ENCODE results near the gene LZTR1. TPM values are rescaled to one million over a fixed set of nuclear protein-coding genes. Genes with fewer than 3 reads are reported as not detected.

LZTR1 gene
- total RNA-seq, 1 experiment from 2014 or later, result 40.2 TPM

DNA sequence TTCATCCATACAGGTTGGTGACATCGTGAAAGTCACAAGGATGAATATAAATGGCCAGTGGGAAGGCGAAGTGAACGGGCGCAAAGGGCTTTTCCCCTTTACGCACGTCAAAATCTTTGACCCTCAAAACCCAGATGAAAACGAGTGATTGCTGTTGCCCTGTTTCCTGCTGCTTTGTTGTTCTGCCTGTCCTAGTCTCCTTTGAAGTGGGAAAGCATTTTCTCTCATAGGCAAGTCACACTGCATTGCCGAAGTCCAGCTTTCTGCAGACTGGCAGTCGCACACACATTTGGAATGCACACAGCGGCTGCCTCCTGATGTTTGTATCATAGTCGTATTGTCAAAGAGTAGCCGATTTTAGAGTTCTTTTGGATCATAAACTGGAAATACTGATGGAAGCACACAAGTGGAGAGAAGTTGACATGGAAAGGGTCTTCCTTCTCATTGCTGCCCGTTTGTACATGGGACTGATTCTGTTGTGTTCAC is 32.4 kb upstream of the LZTR1 start:
- no peak for DNase-seq (ENCODE audit: low read depth, low spot score)
- Histone ChIP-seq H3K27me3 (ENCODE audit: control insufficient read depth, insufficient read depth, low read length) (no peaks in the 10 kb centered on the region), H3K4me3 (ENCODE audit: low read depth in 2 of 2, low read length in 2 of 2) (no peak overlapping the region), H3K9me3 (ENCODE audit: control insufficient read depth, insufficient read depth, low read depth, low read length) (no peaks in the 10 kb centered on the region), H3K36me3 (ENCODE audit: control insufficient read depth, insufficient read depth, low read length) (no peaks in the 10 kb centered on the region; the same call in 1 of the 2 replicates), H3K4me1 (ENCODE audit: control insufficient read depth, insufficient read depth, low read length) (peaks cover 47% of the 10 kb centered on the region), H3K27ac (ENCODE audit: low read length) (no peak overlapping the region)
- intact Hi-C loops (cut with micrococcal nuclease; ENCODE audit: unreplicated experiment), result loop anchor here (10.0 kb wide), 1 partner anchor 65 kb away; no protein-coding TSS in a partner anchor
- CTCF ChIA-PET, result no interaction called here
- BruUV-seq (replicated peaks), result no TSS peak
- no peak for ATAC-seq
- POLR2A ChIA-PET, result no interaction called here
- TF ChIP-seq POLR2AphosphoS5 (IDR thresholded peaks at IDR 0.05; ENCODE audit: low read depth, low read length), result no peak
- no peak for TF ChIP-seq TCF7L2 (IDR thresholded peaks at IDR 0.05; ENCODE audit: low read depth, low read length)
- TF ChIP-seq, protein P1, sequence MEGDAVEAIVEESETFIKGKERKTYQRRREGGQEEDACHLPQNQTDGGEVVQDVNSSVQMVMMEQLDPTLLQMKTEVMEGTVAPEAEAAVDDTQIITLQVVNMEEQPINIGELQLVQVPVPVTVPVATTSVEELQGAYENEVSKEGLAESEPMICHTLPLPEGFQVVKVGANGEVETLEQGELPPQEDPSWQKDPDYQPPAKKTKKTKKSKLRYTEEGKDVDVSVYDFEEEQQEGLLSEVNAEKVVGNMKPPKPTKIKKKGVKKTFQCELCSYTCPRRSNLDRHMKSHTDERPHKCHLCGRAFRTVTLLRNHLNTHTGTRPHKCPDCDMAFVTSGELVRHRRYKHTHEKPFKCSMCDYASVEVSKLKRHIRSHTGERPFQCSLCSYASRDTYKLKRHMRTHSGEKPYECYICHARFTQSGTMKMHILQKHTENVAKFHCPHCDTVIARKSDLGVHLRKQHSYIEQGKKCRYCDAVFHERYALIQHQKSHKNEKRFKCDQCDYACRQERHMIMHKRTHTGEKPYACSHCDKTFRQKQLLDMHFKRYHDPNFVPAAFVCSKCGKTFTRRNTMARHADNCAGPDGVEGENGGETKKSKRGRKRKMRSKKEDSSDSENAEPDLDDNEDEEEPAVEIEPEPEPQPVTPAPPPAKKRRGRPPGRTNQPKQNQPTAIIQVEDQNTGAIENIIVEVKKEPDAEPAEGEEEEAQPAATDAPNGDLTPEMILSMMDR (IDR thresholded peaks at IDR 0.05), result no peak
- no peak for TF ChIP-seq SIN3A (IDR thresholded peaks at IDR 0.05; ENCODE audit: borderline replicate concordance, insufficient read depth, low read depth, low read length)
- TF ChIP-seq, protein P2, sequence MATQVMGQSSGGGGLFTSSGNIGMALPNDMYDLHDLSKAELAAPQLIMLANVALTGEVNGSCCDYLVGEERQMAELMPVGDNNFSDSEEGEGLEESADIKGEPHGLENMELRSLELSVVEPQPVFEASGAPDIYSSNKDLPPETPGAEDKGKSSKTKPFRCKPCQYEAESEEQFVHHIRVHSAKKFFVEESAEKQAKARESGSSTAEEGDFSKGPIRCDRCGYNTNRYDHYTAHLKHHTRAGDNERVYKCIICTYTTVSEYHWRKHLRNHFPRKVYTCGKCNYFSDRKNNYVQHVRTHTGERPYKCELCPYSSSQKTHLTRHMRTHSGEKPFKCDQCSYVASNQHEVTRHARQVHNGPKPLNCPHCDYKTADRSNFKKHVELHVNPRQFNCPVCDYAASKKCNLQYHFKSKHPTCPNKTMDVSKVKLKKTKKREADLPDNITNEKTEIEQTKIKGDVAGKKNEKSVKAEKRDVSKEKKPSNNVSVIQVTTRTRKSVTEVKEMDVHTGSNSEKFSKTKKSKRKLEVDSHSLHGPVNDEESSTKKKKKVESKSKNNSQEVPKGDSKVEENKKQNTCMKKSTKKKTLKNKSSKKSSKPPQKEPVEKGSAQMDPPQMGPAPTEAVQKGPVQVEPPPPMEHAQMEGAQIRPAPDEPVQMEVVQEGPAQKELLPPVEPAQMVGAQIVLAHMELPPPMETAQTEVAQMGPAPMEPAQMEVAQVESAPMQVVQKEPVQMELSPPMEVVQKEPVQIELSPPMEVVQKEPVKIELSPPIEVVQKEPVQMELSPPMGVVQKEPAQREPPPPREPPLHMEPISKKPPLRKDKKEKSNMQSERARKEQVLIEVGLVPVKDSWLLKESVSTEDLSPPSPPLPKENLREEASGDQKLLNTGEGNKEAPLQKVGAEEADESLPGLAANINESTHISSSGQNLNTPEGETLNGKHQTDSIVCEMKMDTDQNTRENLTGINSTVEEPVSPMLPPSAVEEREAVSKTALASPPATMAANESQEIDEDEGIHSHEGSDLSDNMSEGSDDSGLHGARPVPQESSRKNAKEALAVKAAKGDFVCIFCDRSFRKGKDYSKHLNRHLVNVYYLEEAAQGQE (IDR thresholded peaks at IDR 0.05; ENCODE audit: insufficient read depth in 1 of 2, low read depth in 2 of 2, low read length in 1 of 2), result no peak
- in situ Hi-C loops (cut with HindIII; ENCODE audit: low pct_unique_long_range_greater_than_20kb, low sequenced_read_pairs), result no loop called here

DNA sequence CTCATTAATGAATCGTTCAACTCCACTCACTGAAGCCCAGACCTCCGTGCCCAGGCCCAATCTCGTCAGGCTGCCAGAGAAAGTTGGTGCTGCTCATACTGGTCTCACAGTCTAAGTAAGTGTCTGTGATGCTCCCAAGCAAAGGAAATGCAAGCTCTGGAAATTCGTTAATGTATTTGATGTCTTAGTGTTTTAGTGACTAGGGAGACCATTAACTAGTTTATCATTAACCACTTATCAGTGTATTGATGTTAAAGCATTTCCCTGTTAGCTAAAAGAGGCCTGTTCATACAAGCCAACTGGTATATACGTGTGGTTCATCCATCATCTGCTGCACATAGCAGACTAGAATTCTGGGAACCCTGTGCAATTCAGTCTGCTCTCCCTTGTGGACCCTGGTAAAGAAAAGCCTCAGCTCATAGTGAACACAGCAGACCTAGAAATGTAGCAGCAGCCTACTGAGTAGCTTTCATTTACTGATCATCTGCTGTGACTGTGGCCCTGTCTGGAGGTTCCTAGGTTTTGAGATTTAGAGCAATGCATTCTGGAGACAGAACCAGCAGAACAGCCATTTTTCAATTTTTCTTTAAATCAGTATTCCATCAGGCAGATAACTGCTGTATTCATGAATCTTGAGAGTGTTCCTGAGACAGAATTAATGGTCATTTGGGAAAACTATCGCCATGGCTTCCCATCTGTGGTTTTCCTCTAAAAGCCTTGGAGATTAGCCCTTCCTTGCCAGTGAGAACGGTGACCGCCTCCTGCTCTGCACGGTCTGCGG is 30.8 kb upstream of the LZTR1 start:
- DNase-seq (ENCODE audit: low read depth, low spot score) (no peak), ATAC-seq (no peak)
- TF ChIP-seq, protein P2 (IDR thresholded peaks at IDR 0.05; ENCODE audit: insufficient read depth in 1 of 2, low read depth in 2 of 2, low read length in 1 of 2), result no peak
- no peak for TF ChIP-seq TCF7L2 (IDR thresholded peaks at IDR 0.05; ENCODE audit: low read depth, low read length)
- Histone ChIP-seq H3K36me3 (ENCODE audit: control insufficient read depth, insufficient read depth, low read length) (no peaks in the 10 kb centered on the region; the same call in 1 of the 2 replicates), H3K9me3 (ENCODE audit: control insufficient read depth, insufficient read depth, low read depth, low read length) (no peaks in the 10 kb centered on the region), H3K27me3 (ENCODE audit: control insufficient read depth, insufficient read depth, low read length) (no peaks in the 10 kb centered on the region), H3K27ac (ENCODE audit: low read length) (no peak overlapping the region), H3K4me1 (ENCODE audit: control insufficient read depth, insufficient read depth, low read length) (peaks cover 35% of the 10 kb centered on the region), H3K4me3 (ENCODE audit: low read depth in 2 of 2, low read length in 2 of 2) (no peak overlapping the region)
- TSS peak; percentile 54 for BruUV-seq (replicated peaks)
- in situ Hi-C loops (cut with HindIII; ENCODE audit: low pct_unique_long_range_greater_than_20kb, low sequenced_read_pairs), result no loop called here
- intact Hi-C loops (cut with micrococcal nuclease; ENCODE audit: unreplicated experiment), result no loop called here
- ChIA-PET POLR2A (no interaction called here), CTCF (no interaction called here)

Data from Panc1 (cell line).